ENCODE measurements around the gene POLR2B. TPM values are rescaled to one million over a fixed set of nuclear protein-coding genes. Genes with fewer than 3 reads are reported as not detected.

Gene POLR2B
- total and polyA plus RNA-seq, 9 donors, result 31.8 to 79.4 (median 62.3) TPM

DNA sequence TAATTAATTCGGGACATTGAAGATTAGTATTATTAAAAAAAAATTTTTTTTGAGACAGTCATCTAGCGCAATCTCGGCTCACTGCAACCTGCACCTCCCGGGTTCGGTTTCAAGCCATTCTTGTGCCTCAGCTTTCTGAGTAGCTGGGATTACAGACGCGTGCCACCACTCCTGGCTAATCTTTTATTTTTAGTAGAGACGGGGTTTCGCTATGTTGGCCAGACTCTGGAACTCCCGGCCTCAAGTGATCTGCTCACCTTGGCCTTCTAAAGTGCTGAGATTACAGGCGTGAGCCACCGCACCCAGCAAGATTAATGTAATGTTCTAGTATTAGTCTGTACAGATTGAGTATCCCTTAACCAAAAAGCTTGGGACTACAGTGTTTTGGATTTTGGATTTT, 38.3 kb upstream of the POLR2B start:
- no peak overlapping the region for H3K4me3 ChIP-seq
- no peaks in the 10 kb centered on the region for H3K27me3 ChIP-seq
- H3K9me3 ChIP-seq, result no peaks in the 10 kb centered on the region
- intact Hi-C loops (cut with DNase I), result no loop called here
- no peaks in the 10 kb centered on the region for H3K36me3 ChIP-seq
- no peak overlapping the region for H3K27ac ChIP-seq
- TF ChIP-seq, protein P1, sequence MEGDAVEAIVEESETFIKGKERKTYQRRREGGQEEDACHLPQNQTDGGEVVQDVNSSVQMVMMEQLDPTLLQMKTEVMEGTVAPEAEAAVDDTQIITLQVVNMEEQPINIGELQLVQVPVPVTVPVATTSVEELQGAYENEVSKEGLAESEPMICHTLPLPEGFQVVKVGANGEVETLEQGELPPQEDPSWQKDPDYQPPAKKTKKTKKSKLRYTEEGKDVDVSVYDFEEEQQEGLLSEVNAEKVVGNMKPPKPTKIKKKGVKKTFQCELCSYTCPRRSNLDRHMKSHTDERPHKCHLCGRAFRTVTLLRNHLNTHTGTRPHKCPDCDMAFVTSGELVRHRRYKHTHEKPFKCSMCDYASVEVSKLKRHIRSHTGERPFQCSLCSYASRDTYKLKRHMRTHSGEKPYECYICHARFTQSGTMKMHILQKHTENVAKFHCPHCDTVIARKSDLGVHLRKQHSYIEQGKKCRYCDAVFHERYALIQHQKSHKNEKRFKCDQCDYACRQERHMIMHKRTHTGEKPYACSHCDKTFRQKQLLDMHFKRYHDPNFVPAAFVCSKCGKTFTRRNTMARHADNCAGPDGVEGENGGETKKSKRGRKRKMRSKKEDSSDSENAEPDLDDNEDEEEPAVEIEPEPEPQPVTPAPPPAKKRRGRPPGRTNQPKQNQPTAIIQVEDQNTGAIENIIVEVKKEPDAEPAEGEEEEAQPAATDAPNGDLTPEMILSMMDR (IDR thresholded peaks at IDR 0.05), result no peak
- no peak for TF ChIP-seq EP300 (IDR thresholded peaks at IDR 0.05)
- TF ChIP-seq POLR2A (IDR thresholded peaks at IDR 0.05), result no peak
- no peaks in the 10 kb centered on the region for H3K4me1 ChIP-seq (ENCODE audit: insufficient read depth)
- 89 to 93% (median 91%) methylated on average over 12 of the region's 12 CpGs for WGBS, 3 donors
- no peak for DNase-seq

DNA sequence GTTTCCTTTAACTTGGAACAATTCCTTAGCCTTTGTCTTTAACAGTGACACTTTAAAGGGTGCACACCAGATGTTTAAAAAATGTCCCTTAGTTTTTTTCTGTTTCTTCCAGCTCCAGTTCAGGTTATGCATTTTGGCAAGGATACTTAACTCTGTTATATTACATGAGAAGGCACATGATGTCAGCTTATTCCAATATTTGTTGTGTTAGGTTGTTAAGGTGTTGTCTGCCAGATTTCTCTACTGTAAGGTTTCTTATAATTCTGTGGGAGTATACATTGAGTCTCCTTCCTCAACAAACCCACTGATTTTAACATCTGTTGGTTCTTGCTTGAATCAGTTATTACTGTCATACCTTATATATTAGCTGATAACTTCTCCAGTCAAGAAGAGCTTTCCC, 37.7 kb upstream of the POLR2B start:
- Histone ChIP-seq H3K4me1 (ENCODE audit: insufficient read depth) (no peaks in the 10 kb centered on the region), H3K36me3 (no peaks in the 10 kb centered on the region), H3K9me3 (no peaks in the 10 kb centered on the region), H3K27ac (no peak overlapping the region), H3K27me3 (no peaks in the 10 kb centered on the region), H3K4me3 (no peak overlapping the region)
- TF ChIP-seq, protein P1 (IDR thresholded peaks at IDR 0.05), result no peak
- TF ChIP-seq POLR2A (IDR thresholded peaks at IDR 0.05), result no peak
- no peak for TF ChIP-seq EP300 (IDR thresholded peaks at IDR 0.05)
- intact Hi-C loops (cut with DNase I), result no loop called here
- DNase-seq, result no peak

DNA sequence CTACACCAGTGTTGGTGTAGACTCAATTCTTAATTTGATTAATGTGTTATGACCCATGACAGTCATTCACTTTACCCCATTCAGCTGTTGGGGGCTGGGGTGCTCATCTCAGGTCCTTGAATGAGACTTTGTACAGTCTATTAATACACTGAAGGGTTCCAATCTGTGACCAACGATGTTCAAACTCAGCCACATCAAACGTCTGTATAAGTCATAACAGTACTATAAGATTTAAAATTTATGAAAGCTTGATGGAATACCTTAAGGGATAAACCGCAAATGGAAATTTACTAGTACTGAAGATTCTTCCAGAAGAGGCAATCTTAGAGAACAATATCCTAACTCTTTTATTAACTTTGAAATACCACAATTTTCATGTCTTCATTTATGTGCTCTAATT, 37.3 kb upstream of the POLR2B start:
- WGBS, 3 donors, result 61 to 74% (median 67%) methylated on average over 3 of the region's 3 CpGs
- no peaks in the 10 kb centered on the region for H3K27me3 ChIP-seq

DNA sequence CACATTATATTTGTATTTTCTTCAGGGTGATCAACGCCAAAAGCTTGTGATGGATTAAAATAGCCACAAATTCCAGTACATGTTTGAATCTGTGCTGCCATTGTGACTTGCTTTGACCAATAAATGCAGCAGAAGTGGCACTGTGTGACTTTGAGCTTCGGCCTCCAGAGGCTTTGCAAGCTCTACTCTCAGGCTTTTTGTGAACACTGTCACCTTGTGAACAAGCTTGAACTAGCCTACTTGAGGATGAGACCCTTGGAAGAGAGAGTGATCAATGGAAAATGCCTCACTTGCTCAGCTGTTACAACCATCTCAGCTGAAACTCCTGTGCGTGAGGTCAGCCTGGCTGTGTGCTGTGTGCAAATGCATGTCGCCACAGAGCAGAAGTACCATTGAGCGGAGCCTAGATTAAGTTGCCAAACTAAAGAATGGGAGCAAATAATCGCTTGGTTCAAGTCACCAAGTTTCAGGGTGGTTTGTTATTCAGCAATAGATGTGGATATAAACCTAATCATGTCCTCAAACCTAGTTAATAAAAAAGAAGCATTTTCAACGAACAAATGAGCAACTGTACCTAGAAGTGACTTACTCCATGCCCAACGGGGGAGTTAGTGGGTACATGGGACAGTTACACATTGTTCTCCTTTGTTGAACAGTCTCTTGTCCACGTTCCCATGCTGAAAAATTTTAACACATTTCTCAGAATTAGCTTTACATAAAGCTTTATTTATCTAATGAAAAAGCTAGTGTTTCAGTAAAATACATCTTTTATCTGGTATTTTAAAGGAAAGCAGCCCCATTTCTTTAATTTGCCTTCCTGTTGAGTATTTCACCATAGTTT, 24.8 kb upstream of the POLR2B start:
- H3K27me3 ChIP-seq, result no peaks in the 10 kb centered on the region
- H3K27ac ChIP-seq, result no peak overlapping the region
- intact Hi-C loops (cut with DNase I), result no loop called here
- H3K9me3 ChIP-seq, result no peaks in the 10 kb centered on the region
- no peak for DNase-seq
- 90 to 91% (median 91%) methylated on average over 9 of the region's 9 CpGs for WGBS, 3 donors
- peaks cover 1% of the 10 kb centered on the region for H3K4me1 ChIP-seq (ENCODE audit: insufficient read depth)
- no peaks in the 10 kb centered on the region for H3K36me3 ChIP-seq
- no peak overlapping the region for H3K4me3 ChIP-seq
- TF ChIP-seq POLR2A (IDR thresholded peaks at IDR 0.05), result no peak
- TF ChIP-seq, protein P1 (IDR thresholded peaks at IDR 0.05), result no peak
- no peak for TF ChIP-seq EP300 (IDR thresholded peaks at IDR 0.05)

More for the DNA sequence above, 37.3 kb upstream of the POLR2B start:
- H3K27ac ChIP-seq, result no peak overlapping the region
- H3K9me3 ChIP-seq, result no peaks in the 10 kb centered on the region
- no peak for DNase-seq
- TF ChIP-seq, protein P1 (IDR thresholded peaks at IDR 0.05), result no peak
- TF ChIP-seq EP300 (IDR thresholded peaks at IDR 0.05) (no peak), POLR2A (IDR thresholded peaks at IDR 0.05) (no peak)
- intact Hi-C loops (cut with DNase I), result no loop called here
- no peak overlapping the region for H3K4me3 ChIP-seq
- no peaks in the 10 kb centered on the region for H3K4me1 ChIP-seq (ENCODE audit: insufficient read depth)
- no peaks in the 10 kb centered on the region for H3K36me3 ChIP-seq
